ENCODE results near the gene PGP.

DNA sequence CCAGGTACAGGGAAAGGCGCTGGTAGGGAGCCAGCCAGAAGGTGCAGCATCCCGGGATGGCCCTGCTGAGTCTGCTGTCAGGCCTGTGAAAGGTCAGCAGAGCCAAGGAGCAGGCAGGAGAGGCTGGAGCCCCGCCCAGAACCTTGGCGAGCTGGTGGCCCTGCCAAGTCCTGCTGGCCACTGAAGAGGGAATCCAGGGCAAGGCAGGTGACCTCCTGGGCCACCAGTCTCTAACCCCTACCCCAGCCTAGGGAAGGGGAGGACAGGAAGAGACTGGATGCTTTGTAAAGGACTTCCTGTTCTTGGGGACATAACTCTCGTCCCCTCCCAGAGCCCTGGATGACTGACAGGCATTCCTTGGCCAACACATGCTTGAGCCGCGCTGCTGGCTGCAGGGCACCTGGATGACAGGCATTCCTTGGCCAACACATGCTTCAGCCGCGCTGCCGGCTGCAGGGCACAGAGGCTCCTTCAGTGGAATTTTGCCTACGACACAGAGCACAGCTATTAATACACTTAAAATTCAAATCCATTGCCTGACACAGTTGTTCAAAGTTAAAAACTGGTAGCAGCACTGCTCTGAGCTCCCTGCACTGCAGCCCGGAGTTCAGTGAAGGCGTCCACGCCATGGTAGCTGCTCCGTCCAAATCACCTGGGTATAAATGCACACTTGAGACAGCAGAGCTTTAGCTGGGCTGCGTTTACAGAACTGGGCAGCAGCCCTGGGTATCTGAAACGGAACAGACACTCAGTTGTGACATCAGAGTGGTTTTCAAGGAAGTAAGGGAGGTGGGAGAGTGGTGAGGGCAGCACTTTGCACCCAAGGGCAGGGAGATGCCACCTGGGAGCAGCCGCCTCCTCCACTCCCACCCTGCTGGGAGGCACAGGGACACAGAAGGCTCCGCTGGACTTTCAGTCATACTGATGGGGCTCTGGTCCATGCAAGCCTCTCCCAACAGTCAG, 2.0 kb downstream of the PGP start:
- TF ChIP-seq, protein P1, sequence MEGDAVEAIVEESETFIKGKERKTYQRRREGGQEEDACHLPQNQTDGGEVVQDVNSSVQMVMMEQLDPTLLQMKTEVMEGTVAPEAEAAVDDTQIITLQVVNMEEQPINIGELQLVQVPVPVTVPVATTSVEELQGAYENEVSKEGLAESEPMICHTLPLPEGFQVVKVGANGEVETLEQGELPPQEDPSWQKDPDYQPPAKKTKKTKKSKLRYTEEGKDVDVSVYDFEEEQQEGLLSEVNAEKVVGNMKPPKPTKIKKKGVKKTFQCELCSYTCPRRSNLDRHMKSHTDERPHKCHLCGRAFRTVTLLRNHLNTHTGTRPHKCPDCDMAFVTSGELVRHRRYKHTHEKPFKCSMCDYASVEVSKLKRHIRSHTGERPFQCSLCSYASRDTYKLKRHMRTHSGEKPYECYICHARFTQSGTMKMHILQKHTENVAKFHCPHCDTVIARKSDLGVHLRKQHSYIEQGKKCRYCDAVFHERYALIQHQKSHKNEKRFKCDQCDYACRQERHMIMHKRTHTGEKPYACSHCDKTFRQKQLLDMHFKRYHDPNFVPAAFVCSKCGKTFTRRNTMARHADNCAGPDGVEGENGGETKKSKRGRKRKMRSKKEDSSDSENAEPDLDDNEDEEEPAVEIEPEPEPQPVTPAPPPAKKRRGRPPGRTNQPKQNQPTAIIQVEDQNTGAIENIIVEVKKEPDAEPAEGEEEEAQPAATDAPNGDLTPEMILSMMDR (IDR thresholded peaks at IDR 0.05; ENCODE audit: borderline replicate concordance, extremely low read depth, low read length, poor library complexity, severe bottlenecking): no peak
- TF ChIP-seq EZH2 (IDR thresholded peaks at IDR 0.05; ENCODE audit: borderline replicate concordance, low read depth, low read length, severe bottlenecking): no peak

All from DND-41 (cell line).